Epithelial cell of esophagus (primary cell): ENCODE data around the gene HSPBAP1.

Source experiments
- DNase-seq: peaks from one replicate; pipeline ENCODE4 v3.0.0; 2010; ENCODE audit warnings: low read depth
- H3K4me3 ChIP-seq: 2 replicates; pipeline ENCODE4 v1.5.1; 2011; ENCODE audit warnings: mild to moderate bottlenecking, low read length, control low read depth
- CTCF ChIP-seq: IDR thresholded peaks from 2 replicates; pipeline ENCODE4 v1.5.1; 2011; ENCODE audit warnings: low read depth, mild to moderate bottlenecking, low read length, control low read depth, inconsistent platforms; ENCODE audit not compliant: insufficient read depth; ENCODE audit errors: missing control alignments

The HSPBAP1 gene

GRCh38 chr3:122786066-122786465 is 7.6 kb downstream of the HSPBAP1 start:
- no peak for TF ChIP-seq CTCF
- no peak overlapping the region for H3K4me3 ChIP-seq
- DNase-seq = peak; percentile 74

GRCh38 chr3:122785231-122785630 is 8.4 kb downstream of the HSPBAP1 start:
- TF ChIP-seq CTCF = no peak
- DNase-seq = no peak
- no peak overlapping the region for H3K4me3 ChIP-seq

- DNase-seq = peak; percentile 91
- TF ChIP-seq CTCF = no peak
- no peak overlapping the region for H3K4me3 ChIP-seq
Measured at GRCh38 chr3:122784436-122784835, 9.2 kb downstream of the HSPBAP1 start.

- no peak overlapping the region for H3K4me3 ChIP-seq
- DNase-seq = no peak
- TF ChIP-seq CTCF = no peak
Measured at GRCh38 chr3:122782804-122783203, 10.8 kb downstream of the HSPBAP1 start.

GRCh38 chr3:122777563-122777962 is 16.1 kb downstream of the HSPBAP1 start:
- TF ChIP-seq CTCF = no peak
- no peak overlapping the region for H3K4me3 ChIP-seq

GRCh38 chr3:122776675-122777468 is 16.8 kb downstream of the HSPBAP1 start:
- no peak for TF ChIP-seq CTCF
- H3K4me3 ChIP-seq = no peak overlapping the region
- no peak for DNase-seq

More at GRCh38 chr3:122777563-122777962, 16.1 kb downstream of the HSPBAP1 start:
- no peak for DNase-seq

GRCh38 chr3:122774564-122774963 is 19.1 kb downstream of the HSPBAP1 start:
- no peak overlapping the region for H3K4me3 ChIP-seq
- peak; percentile 30 for TF ChIP-seq CTCF
- peak; percentile 80 for DNase-seq
